Pancreas (tissue), 10 donors: ENCODE data around the gene SIRPD. TPM values are rescaled to one million over a fixed set of nuclear protein-coding genes. Genes with fewer than 3 reads are reported as not detected.
"Not testable (repeated sequence)": the region's sequence is repeated elsewhere in the genome, so short reads cannot be mapped to it uniquely, and the experiment has no call there.

ENCODE experiments used
- ATAC-seq, 4 donors: fragments of 200-7000 bp; cut with Tn5 transposase; one replicate each; pipeline versions ENCODE4 v1.8.0 to v1.9.1; 2020; ENCODE audit warnings: mild to moderate bottlenecking in 4 of 4, moderate library complexity in 4 of 4
- DNase-seq, 6 donors: peaks; one replicate each; pipeline ENCODE4 v3.0.0-alpha.2; 2020
- FAIRE-seq: peaks from 2 replicates; lab custom pipeline; 2012; peaks lifted over from hg19 to GRCh38; lab: Jason Lieb, UNC
- H3K27ac ChIP-seq, 4 donors: fragments of 200-600 bp; sonication (generic); 1 replicate in 3 of 4; 2 replicates in 1 of 4; pipeline versions ENCODE4 v1.5.0 to v1.8.0; 2020
- H3K27me3 ChIP-seq, 4 donors: fragments of 200-600 bp; one replicate each; pipeline ENCODE4 v1.8.0; 2021
- H3K36me3 ChIP-seq, 3 donors: fragments of 200-600 bp; sonication (generic) in 1 of 3; one replicate each; pipeline versions ENCODE4 v1.5.0 to v1.8.0; 2020 to 2021
- H3K4me1 ChIP-seq, 3 donors: fragments of 200-600 bp; one replicate each; pipeline ENCODE4 v1.8.0; 2021
- H3K4me3 ChIP-seq, 4 donors: fragments of 200-600 bp; sonication (generic) in 2 of 4; one replicate each; pipeline versions ENCODE4 v1.5.0 to v1.8.0; 2020 to 2021
- H3K9me3 ChIP-seq, 4 donors: fragments of 200-600 bp; one replicate each; pipeline ENCODE4 v1.8.0; 2021
- WGBS, 2 donors: extraction: QIAGEN DNeasy Blood & Tissue Kit; methylation state at CpG; one replicate each; pipeline ENCODE4 v1.1.7; 2013; 5-methylcytosine and 5-hydroxymethylcytosine counted together
- intact Hi-C, 3 donors: fragments of 100-400 bp; cut with DNase I; formaldehyde crosslinking; loops; one replicate each; pipeline versions ENCODE4 v1.11.1 to v1.14.2; 2022
- polyA plus RNA-seq, 2 donors: library from polyadenylated mRNA; stranded (reverse); fragments of 200-250 nt; gene quantifications; one replicate each; pipeline ENCODE4 v1.2.3, GENCODE V29; 2013
- total RNA-seq, 6 donors: library from RNA; stranded (reverse); fragmentation: NEBNext Ultra II Directional in 4 of 6; extraction: Animal tissue kit (Norgen Biotek cat#: 25700) in 4 of 6; gene quantifications; one replicate each; pipeline versions ENCODE4 v1.2.1 to v1.2.4, GENCODE V29; 2021 to 2023
- TF ChIP-seq, protein P1 (sequence below), 4 donors: fragments of 200-600 bp; sonication (generic) in 3 of 4; IDR thresholded peaks; one replicate each; pipeline versions ENCODE4 v1.5.0 to v1.8.0; 2021; ENCODE audit warnings: antibody characterized with exemption in 4 of 4
- donor health status: healthy with polysubstance abuse.
- donor health status: DM: no; HTN: no; CAD: no; lungs with moderate emphysema.
- donor health status: DM: no; HTN: no; CAD: no.
- donor health status: control.
- donor health status: control.
- donor health status: Bipolar disorder and iron deficiency.
- donor health status: DM: yes; HTN: yes; CAD: no.
- donor health status: DM: no; HTN: no; CAD: no.
- donor health status: DM: no; HTN: no; CAD: no.
- donor health status: DM: yes; HTN: yes; CAD: no.

The SIRPD gene
- total and polyA plus RNA-seq, 8 donors, result not detected

DNA sequence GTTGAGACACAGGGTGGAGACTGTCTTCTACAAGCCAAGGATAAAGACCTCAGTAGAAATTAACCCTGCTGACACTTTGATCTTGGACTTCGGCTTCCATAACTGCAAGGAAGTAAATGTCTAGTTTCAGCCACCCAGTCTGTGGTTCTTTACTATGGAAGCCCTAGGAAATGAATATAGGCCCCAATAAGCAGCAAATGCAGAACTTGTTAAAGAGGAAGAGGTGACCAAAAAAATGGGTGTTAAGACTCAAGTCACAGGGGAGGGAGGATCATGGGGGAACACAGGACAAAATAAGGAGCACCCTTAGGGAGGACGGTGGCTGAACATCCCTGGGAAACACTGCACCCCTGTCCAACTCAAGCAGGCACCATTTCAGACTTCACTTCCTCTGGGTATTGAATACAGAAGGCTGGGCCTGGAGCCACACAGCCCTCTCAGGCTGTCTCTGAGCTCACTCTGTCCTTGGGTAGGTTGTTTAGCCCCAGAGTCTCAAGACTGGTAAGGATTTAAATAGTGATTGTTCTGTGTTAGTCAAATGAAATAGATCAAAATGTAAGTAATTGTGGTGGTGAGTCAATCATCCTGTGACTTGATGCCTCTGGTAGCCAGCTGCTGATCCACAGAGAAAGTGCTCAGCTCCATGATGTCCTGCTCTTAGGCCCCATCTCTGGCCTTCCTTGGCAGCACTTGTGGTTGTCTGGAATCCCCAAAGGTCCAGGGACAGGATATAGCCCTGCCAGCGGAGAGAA, 30.5 kb upstream of the SIRPD start:
- TF ChIP-seq, protein P1, sequence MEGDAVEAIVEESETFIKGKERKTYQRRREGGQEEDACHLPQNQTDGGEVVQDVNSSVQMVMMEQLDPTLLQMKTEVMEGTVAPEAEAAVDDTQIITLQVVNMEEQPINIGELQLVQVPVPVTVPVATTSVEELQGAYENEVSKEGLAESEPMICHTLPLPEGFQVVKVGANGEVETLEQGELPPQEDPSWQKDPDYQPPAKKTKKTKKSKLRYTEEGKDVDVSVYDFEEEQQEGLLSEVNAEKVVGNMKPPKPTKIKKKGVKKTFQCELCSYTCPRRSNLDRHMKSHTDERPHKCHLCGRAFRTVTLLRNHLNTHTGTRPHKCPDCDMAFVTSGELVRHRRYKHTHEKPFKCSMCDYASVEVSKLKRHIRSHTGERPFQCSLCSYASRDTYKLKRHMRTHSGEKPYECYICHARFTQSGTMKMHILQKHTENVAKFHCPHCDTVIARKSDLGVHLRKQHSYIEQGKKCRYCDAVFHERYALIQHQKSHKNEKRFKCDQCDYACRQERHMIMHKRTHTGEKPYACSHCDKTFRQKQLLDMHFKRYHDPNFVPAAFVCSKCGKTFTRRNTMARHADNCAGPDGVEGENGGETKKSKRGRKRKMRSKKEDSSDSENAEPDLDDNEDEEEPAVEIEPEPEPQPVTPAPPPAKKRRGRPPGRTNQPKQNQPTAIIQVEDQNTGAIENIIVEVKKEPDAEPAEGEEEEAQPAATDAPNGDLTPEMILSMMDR (IDR thresholded peaks at IDR 0.05), result no peak
- Histone ChIP-seq H3K27me3 (no peaks in the 10 kb centered on the region), H3K27ac (no peak overlapping the region), H3K4me3 (no peak overlapping the region), H3K4me1 (no peaks in the 10 kb centered on the region), H3K9me3 (no peaks in the 10 kb centered on the region), H3K36me3 (no peaks in the 10 kb centered on the region)
- ATAC-seq (no peak), DNase-seq (no peak), FAIRE-seq (no peak)
- WGBS, 2 donors, result 66% methylated on average over 3 of the region's 3 CpGs; no CpG with 5 or more reads in 1 of the 2 donors
- intact Hi-C loops, result no loop called here

DNA sequence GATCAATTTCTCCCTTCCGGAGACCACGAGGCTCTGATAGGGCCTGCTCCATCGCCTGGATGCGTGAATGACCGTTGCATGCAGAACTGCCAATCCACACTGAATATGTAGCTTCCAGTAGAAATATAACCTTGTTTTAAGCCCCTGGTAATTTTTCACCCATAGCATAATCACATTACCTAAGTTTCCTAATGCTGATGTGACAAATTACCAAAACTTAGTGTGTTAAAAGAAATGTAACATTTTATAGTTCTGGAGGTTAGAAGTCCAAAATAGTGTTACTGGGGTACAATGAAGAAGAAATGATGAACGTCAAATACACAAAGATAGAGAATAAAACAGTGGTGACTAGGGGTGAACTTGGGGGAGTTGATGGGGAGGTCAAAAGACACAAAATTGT, 22.0 kb upstream of the SIRPD start:
- H3K27ac ChIP-seq, result no peak overlapping the region
- H3K4me3 ChIP-seq, result no peak overlapping the region
- H3K27me3 ChIP-seq, result no peaks in the 10 kb centered on the region
- TF ChIP-seq, protein P1 (IDR thresholded peaks at IDR 0.05), result no peak
- H3K4me1 ChIP-seq, result no peaks in the 10 kb centered on the region
- DNase-seq (no peak), ATAC-seq (no peak), FAIRE-seq (no peak)
- no peaks in the 10 kb centered on the region for H3K36me3 ChIP-seq
- intact Hi-C loops, result no loop called here
- H3K9me3 ChIP-seq, result no peaks in the 10 kb centered on the region
- 77 to 86% methylated on average over 6 of the region's 6 CpGs for WGBS, 2 donors

DNA sequence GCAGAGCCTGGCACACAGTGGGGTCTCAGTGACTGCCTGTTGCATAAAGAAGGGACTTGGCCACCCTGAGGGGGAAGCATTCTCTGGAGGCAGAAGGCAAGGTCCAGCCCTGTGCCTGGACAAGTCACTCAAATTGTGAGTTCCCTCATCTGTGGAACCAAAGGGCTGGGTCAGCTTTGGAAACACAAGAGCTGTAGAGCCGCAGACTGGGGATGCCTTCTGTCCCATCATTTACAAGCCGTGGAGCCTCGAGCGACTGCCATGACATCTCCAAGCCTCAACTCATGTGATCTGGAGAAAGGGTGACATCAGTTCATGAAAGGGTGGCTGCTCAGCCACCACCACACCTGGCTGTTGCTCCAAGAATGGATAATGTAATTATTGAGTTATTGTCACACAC, 20.4 kb upstream of the SIRPD start:
- Histone ChIP-seq H3K27ac (no peak overlapping the region), H3K36me3 (no peaks in the 10 kb centered on the region), H3K4me3 (no peak overlapping the region), H3K4me1 (no peaks in the 10 kb centered on the region), H3K27me3 (no peaks in the 10 kb centered on the region), H3K9me3 (no peaks in the 10 kb centered on the region)
- no peak for ATAC-seq
- no peak for FAIRE-seq
- intact Hi-C loops, result no loop called here
- 56 to 72% methylated on average over 4 of the region's 4 CpGs for WGBS, 2 donors
- DNase-seq, result no peak
- TF ChIP-seq, protein P1 (IDR thresholded peaks at IDR 0.05), result no peak

DNA sequence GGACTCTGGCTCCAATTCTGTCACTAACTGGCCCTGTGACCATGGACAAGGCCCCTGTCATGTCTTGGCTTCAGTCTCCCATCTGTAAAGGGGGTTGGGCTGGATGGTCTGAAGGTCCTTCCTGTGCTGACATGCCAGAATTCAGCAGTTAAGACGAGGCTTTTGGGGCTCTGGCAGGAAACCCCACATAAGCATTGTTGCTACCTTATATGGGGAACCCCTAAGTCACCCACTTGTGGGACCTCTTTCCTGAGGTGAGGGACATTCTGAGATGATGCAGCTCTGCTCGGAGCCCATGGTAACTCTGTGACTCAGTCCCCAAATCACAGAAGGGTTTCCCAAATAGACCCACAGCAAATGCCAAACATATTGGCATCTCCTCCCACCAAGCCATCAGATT, 19.8 kb upstream of the SIRPD start:
- ATAC-seq, H3K4me3 ChIP-seq, H3K27me3 ChIP-seq, FAIRE-seq, H3K4me1 ChIP-seq, H3K36me3 ChIP-seq, H3K27ac ChIP-seq, DNase-seq, intact Hi-C loops, H3K9me3 ChIP-seq: not testable (repeated sequence)
- 35 to 67% methylated on average over 1 to 2 of the region's 2 CpGs for WGBS, 2 donors

DNA sequence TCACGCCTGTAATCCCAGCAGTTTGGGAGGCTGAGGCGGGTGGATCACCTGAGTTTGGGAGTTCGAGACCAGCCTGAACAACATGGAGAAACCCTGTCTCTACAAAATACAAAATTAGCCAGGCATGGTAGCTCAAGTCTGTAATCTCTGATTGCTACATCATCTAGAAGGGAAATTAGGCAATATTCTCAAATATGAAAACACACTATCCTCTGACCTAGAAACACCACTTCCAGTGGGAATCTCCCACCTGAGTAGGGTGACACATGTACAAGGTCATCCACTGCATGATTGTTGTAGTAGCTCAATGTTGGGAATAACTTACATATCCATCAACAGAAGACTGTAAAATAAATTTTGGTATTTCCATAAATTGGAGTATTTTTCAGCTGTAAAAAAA, 19.1 kb upstream of the SIRPD start:
- DNase-seq, result no peak
- FAIRE-seq, result no peak

DNA sequence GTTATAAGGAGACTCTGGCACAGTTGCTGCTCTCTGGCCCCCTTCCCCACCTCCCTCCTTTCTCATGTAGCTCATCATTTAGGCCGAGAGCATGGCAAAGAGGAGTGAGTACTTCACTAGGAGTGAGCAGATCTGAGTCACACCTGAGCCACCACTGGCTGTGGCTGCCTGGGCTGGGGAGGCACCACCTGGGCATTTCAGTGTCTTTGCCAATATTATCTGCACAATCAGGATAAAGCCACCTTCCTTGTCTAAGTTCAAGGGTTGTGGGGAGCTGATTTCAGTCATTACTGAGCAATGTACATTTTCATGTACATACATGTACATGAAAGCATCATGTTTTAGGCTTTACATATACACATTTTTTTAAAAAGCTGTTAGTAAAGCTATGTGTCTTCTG, 18.5 kb upstream of the SIRPD start:
- DNase-seq, H3K4me3 ChIP-seq, H3K27ac ChIP-seq, H3K9me3 ChIP-seq, H3K36me3 ChIP-seq, ATAC-seq, intact Hi-C loops, H3K4me1 ChIP-seq, FAIRE-seq, H3K27me3 ChIP-seq: not testable (repeated sequence)
- WGBS, 2 donors, result no CpG with 5 or more reads among the region's 1 CpG

More for the DNA sequence above, 19.1 kb upstream of the SIRPD start:
- intact Hi-C loops, result no loop called here
- Histone ChIP-seq H3K4me3 (no peak overlapping the region), H3K36me3 (no peaks in the 10 kb centered on the region), H3K4me1 (no peaks in the 10 kb centered on the region), H3K27ac (no peak overlapping the region), H3K27me3 (no peaks in the 10 kb centered on the region), H3K9me3 (no peaks in the 10 kb centered on the region)
- TF ChIP-seq, protein P1 (IDR thresholded peaks at IDR 0.05), result no peak
- no peak for ATAC-seq
- WGBS, 2 donors, result 75 to 91% methylated on average over 3 of the region's 3 CpGs

DNA sequence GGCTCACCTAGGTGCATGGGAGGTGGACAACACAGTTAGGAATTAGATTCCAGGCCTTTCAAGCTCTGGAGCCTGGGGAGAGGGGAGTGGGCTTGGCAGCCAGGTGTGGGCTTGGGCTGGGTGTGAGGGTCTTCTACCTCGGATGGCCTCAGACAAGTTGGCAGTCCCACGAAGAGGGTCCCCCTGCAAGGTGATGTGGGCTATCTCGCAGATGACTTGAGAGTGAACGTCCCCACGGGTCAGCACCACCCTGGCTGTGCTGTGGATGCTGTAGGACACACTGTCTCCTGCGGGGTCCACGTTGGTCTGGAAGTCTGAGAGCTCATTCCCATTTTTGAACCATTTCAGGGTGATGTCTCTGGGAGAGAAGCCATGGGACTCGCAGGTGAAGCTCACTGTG, 14.1 kb upstream of the SIRPD start:
- 63 to 72% methylated on average over 8 of the region's 8 CpGs for WGBS, 2 donors
- FAIRE-seq, H3K27ac ChIP-seq, DNase-seq, H3K4me3 ChIP-seq, intact Hi-C loops, H3K36me3 ChIP-seq, H3K27me3 ChIP-seq, ATAC-seq, H3K4me1 ChIP-seq, H3K9me3 ChIP-seq: not testable (repeated sequence)
